Activated CD8-positive, alpha-beta memory T cell treated with anti-CD3 and anti-CD28 coated beads, Interleukin-2, amount 10 ng/mL, durations not matched to agents 7 days and 5 days (primary cell): ENCODE data around the gene SETD4. TPM values are rescaled to one million over a fixed set of nuclear protein-coding genes. Genes with fewer than 3 reads are reported as not detected.

Source experiments
- ATAC-seq: fragments of 150-1000 bp; cut with Tn5 transposase; one replicate; pipeline ENCODE4 v1.10.0; 2021; ENCODE audit warnings: moderate library complexity
- CTCF ChIA-PET: fragments of 350-600 bp; sonication (Branson Sonifier 250); formaldehyde crosslinking; loops from one replicate; lab custom pipeline; 2021; ENCODE audit warnings: antibody characterized with exemption; lab: Charles Lee
- DNase-seq: peaks from one replicate; pipeline ENCODE4 v3.0.0-alpha.2; 2020
- H3K27ac Mint-ChIP-seq: one replicate; pipeline ENCODE4 v1.8.0; 2021; ENCODE audit warnings: mild to moderate bottlenecking, mixed read lengths
- H3K27me3 Mint-ChIP-seq: one replicate; pipeline ENCODE4 v1.8.0; 2021; ENCODE audit warnings: mixed read lengths
- H3K36me3 Mint-ChIP-seq: one replicate; pipeline ENCODE4 v1.8.0; 2021; ENCODE audit warnings: mild to moderate bottlenecking, mixed read lengths
- H3K4me1 Mint-ChIP-seq: one replicate; pipeline ENCODE4 v1.8.0; 2021; ENCODE audit warnings: mixed read lengths
- H3K4me3 Mint-ChIP-seq: one replicate; pipeline ENCODE4 v1.8.0; 2021; ENCODE audit warnings: mild to moderate bottlenecking, moderate library complexity, mixed read lengths
- H3K9me3 Mint-ChIP-seq: one replicate; pipeline ENCODE4 v1.8.0; 2022; ENCODE audit warnings: low read depth, mixed read lengths
- total RNA-seq, 2 experiments: library from RNA; stranded (reverse); gene quantifications; one replicate each; pipeline ENCODE4 v1.2.3, GENCODE V29; 2021

SETD4 gene
- total RNA-seq, 2 experiments from 2014 or later, result 17.9 to 20.9 TPM

DNA sequence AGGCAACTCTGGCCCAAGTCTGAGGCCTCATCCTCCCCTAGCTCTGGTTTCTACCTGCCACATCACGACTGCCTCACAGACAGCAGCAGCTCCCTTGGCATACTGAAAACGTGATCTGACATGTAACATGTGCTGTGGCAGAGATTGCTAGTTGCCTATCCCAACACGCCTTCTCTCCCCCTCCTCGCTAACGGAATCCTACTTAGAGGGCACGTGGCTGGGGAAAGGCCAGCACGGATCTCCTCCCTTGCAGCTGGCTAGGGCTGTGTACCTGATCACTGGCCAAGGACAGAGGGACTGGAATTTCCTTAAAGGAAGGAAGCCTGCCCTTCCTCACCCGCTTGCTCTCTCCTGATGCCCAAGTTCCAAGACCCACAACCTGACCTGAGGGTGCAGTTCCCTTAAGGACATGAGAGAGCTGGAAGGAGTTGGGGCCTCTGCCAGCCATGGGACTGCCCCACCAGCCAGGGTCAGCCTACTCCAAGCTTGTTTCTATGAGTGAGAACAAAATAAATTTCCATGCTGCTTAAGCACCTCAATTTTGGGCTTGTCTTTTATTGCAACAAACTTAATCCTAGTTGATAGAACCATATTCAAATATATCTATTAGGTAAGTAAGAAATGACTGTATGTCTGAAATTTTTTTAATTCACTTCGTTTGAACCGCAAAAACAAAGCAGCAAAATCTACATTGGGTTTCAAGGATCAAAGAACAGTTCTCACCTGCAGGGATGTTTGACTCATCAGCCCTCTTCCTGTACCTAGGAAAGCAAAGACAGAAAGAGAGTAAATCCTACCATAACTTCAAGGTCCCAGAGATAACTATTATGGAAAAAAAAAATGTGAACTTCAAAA lies 7.2 kb downstream of the SETD4 start:
- DNase-seq, result no peak
- no peak for ATAC-seq
- Mint-ChIP-seq H3K4me1 (peaks cover 15% of the 10 kb centered on the region), H3K4me3 (no peak overlapping the region), H3K27ac (no peak overlapping the region), H3K36me3 (peaks cover 61% of the 10 kb centered on the region), H3K27me3 (no peaks in the 10 kb centered on the region), H3K9me3 (no peaks in the 10 kb centered on the region)
- CTCF ChIA-PET, result interaction anchor here (1.1 to 1.2 kb wide), 2 partner anchors 11 to 25 kb away, joined by 3 to 4 read pairs; no protein-coding TSS in a partner anchor

DNA sequence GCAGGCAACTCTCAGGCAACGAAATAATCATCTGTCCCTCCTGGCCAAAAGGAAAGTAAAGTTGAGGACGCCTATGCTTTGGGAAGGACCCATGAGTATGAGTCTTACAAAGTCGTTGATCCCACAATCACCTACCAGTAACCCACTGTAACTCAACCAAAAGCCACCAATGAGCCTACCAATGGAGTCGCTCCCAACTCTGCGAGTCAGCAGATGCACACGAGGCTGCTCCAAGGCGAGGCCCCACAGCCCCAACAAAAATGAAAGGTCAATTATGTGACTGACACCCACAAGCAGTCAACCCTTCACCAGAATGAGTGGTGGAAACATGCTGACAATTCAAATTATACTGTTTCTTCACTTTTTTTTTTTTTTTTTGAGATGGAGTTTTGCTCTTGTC lies 12.0 kb downstream of the SETD4 start:
- no peak overlapping the region for H3K27ac Mint-ChIP-seq

DNA sequence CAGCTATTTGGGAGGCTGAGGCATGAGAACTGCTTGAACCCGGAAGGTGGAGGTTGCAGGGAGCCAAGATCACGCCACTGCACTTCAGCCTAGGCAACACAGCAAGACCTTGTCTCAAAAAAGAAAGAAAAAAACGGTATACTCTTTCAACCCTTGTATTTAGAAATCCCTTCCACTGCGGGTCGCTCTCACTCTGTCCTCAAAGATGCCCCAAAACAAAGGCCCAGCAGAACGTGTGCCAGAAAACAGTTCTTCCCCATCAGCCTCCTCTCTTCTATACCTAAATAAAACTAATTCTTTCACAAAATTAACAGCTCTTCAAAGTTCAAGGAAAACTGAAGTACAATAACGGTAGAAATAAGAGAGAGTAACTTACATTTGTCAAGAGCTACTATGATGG lies 13.2 kb downstream of the SETD4 start:
- Mint-ChIP-seq H3K4me1 (no peaks in the 10 kb centered on the region), H3K27me3 (no peaks in the 10 kb centered on the region), H3K4me3 (no peak overlapping the region), H3K9me3 (no peaks in the 10 kb centered on the region), H3K36me3 (peaks cover 52% of the 10 kb centered on the region), H3K27ac (no peak overlapping the region)
- CTCF ChIA-PET, result interaction anchor here (1.5 kb wide), 1 partner anchor 66 kb away, joined by 4 read pairs; no protein-coding TSS in a partner anchor
- DNase-seq, result no peak
- ATAC-seq, result no peak

More for the DNA sequence above, 12.0 kb downstream of the SETD4 start:
- Mint-ChIP-seq H3K36me3 (peaks cover 49% of the 10 kb centered on the region), H3K9me3 (no peaks in the 10 kb centered on the region), H3K4me3 (no peak overlapping the region), H3K27me3 (no peaks in the 10 kb centered on the region), H3K4me1 (peaks cover under 1% of the 10 kb centered on the region)
- DNase-seq (no peak), ATAC-seq (no peak)
- CTCF ChIA-PET, result interaction anchor here (1.5 kb wide), 1 partner anchor 65 kb away, joined by 4 read pairs; no protein-coding TSS in a partner anchor

DNA sequence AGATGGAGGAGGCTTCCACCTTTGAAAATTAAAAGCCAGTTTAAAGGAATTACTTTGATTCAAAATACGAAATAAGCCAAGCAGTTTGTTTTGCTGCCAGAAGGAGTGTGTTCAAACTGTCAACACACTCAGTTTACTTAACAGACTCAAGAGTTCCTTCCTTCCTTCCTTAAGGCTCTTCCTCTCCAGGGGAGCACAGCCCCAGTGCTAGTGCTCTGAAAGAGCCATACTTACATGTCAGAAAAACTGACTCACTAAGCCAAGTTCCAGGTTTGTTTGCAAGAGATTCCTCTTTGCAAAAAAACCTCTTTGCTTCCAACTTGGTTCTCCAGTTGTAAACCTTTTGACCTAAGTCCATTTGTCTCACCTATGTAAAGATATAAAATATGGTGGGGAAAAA lies 14.3 kb downstream of the SETD4 start:
- Mint-ChIP-seq H3K27me3 (no peaks in the 10 kb centered on the region), H3K36me3 (peaks cover 49% of the 10 kb centered on the region), H3K9me3 (no peaks in the 10 kb centered on the region), H3K27ac (no peak overlapping the region), H3K4me3 (no peak overlapping the region), H3K4me1 (no peaks in the 10 kb centered on the region)
- DNase-seq (no peak), ATAC-seq (no peak)
- CTCF ChIA-PET, result interaction anchor here (1.5 kb wide), 1 partner anchor 19 kb away, joined by 4 read pairs; no protein-coding TSS in a partner anchor

DNA sequence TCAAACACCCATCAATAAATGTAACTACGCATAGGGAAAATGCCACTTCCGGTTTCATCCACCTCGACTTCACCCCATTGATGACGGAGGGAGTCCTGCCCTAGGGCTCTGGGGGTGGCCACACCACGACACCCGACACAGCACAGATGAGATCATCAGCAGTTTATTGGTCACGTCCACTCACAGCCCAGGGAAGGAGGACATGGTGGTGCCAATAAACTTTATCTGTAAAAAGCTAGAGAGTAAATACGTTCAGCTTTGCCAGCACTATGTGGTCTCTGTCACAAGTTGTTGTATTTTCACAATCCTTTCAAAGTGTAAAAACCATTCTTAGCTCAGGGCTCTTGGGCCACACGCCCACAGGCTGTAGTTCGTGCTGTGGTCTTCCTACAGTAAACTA lies 16.3 kb downstream of the SETD4 start:
- DNase-seq, result no peak
- no peaks in the 10 kb centered on the region for H3K4me1 Mint-ChIP-seq
- ATAC-seq, result no peak
- H3K27ac Mint-ChIP-seq, result no peak overlapping the region
- peaks cover 38% of the 10 kb centered on the region for H3K36me3 Mint-ChIP-seq
- no peaks in the 10 kb centered on the region for H3K27me3 Mint-ChIP-seq
- H3K9me3 Mint-ChIP-seq, result no peaks in the 10 kb centered on the region
- H3K4me3 Mint-ChIP-seq, result no peak overlapping the region
- CTCF ChIA-PET, result no interaction called here

DNA sequence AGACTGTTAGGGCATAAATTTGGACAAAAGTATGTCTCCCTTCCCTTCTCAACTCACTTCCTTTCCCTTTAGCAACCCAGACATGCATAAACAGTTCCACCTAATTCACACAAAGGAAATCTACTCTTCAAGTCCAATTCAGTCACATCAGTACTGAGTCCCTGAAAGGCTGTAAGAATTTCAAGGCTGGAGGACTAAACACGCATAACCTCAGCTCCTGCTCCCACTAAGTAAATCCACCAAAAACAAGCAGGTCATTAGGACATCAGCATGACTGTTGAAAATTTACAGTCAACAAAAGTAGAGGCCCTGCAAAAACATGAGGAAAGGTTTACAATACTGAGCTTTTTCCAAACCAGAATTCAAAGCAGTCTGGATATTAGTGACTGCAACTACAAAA lies 18.4 kb downstream of the SETD4 start:
- no peaks in the 10 kb centered on the region for H3K4me1 Mint-ChIP-seq
- ATAC-seq (no peak), DNase-seq (no peak)
- H3K27me3 Mint-ChIP-seq, result no peaks in the 10 kb centered on the region
- CTCF ChIA-PET, result interaction anchor here (1.2 to 1.3 kb wide), 2 partner anchors 12 to 72 kb away, joined by 3 to 4 read pairs; no protein-coding TSS in a partner anchor
- no peaks in the 10 kb centered on the region for H3K9me3 Mint-ChIP-seq
- peaks cover 30% of the 10 kb centered on the region for H3K36me3 Mint-ChIP-seq
- H3K4me3 Mint-ChIP-seq, result no peak overlapping the region
- no peak overlapping the region for H3K27ac Mint-ChIP-seq

DNA sequence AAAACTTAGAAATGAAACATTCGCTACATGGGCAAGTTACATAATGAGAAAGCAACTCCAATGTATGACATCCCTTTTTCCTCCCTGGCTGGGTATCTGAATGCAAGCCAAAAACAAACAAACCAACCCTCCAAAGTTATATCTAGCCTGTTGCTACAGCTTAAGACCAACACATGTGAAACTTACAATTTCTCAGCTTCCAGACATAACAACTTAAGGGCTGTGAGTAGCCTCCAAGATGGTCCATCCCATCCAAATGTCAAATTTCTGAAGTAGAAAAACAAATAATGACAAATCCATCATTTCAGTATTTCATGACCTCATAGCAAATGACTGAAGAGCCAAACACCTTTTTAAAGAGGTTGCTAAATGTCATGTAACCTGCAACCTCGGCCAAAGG lies 19.9 kb downstream of the SETD4 start:
- no peaks in the 10 kb centered on the region for H3K4me1 Mint-ChIP-seq
- peaks cover 32% of the 10 kb centered on the region for H3K36me3 Mint-ChIP-seq
- ATAC-seq, result no peak
- DNase-seq, result no peak
- H3K27me3 Mint-ChIP-seq, result no peaks in the 10 kb centered on the region
- CTCF ChIA-PET, result interaction anchor here (1.1 kb wide), 1 partner anchor 12 kb away, joined by 5 read pairs; no protein-coding TSS in a partner anchor
- H3K27ac Mint-ChIP-seq, result no peak overlapping the region
- no peaks in the 10 kb centered on the region for H3K9me3 Mint-ChIP-seq
- no peak overlapping the region for H3K4me3 Mint-ChIP-seq

DNA sequence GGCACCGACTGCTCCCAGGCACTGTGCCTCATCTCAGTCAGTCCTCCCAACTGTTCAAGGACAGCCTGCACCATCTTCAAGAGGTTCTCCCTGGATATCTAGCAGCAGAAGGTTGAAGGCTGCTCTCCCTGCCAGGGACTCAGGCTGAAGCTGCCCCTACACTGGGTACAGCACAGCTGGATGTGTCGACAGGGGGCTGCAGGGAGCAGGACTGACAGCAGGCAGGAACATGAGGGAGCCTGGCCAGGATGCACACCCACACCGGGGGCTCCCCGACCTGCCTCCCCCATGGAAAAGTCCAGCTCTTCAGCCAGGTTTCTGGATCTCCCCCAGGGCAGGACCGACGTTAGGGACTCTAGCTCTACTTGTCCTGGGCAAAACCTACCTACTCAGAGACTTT lies 20.5 kb downstream of the SETD4 start:
- DNase-seq (no peak), ATAC-seq (no peak)
- Mint-ChIP-seq H3K4me3 (no peak overlapping the region), H3K4me1 (no peaks in the 10 kb centered on the region), H3K27ac (no peak overlapping the region), H3K27me3 (no peaks in the 10 kb centered on the region), H3K36me3 (peaks cover 29% of the 10 kb centered on the region), H3K9me3 (no peaks in the 10 kb centered on the region)
- CTCF ChIA-PET, result interaction anchor here (1.1 kb wide), 1 partner anchor 11 kb away, joined by 5 read pairs; no protein-coding TSS in a partner anchor

DNA sequence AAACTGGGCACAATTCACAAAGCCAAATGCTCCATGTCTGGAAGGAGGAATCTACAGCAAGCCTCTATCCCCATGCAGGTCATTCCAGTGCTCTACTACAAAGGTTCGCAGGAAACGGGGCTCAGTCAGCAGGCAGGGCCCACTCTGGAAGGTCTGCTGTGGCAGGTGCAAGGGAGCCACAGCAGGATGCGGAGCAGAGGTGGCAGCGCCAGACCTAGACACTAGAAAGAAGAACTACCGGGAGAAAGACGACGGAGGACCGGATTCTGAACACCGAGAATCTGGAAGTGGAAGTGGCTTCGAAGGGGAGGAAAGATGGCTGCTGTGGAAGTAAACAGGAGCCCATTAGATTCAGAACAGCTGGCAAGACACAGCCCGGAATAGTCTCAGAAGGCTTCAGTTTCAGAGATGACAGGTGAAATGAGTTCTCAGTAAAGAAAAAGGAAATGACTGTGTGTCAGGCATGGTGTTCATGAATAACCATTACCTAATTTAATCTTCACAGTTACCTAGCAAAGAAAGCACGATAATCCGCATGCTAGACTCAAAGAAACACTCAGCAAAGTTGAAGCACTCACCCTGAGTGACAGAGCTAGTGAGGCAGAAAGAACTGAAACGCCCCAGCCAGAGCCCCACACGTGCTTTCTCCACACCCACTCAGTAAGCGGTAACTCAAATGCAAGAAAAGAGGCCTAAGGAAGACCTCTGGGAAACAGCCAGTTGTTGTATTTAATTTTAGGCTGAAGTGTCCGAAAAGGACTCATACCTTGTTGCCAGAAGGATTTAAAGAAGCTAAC lies 21.4 kb downstream of the SETD4 start:
- Mint-ChIP-seq H3K4me1 (no peaks in the 10 kb centered on the region), H3K27ac (no peak overlapping the region)
- CTCF ChIA-PET, result no interaction called here

DNA sequence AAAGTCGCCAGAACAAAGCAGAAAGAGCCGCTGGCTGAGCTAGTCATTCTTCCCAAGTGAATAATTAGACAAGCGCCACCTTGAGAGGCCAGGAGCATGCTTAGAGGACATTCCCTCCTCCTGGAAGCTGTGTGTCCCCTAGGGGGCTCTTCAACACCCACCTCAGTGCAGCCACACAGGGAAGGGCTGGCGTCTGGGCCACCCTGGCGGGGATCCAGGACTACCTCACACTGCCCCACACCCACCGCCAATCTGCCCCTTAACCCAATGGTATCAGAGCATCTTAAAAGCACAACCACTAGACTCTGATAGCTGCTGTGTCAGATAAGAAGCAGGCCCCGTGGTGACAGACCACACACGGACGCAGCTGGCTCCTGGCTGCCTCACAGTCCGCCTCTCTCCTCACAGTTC lies 24.9 kb downstream of the SETD4 start:
- H3K4me1 Mint-ChIP-seq, result no peaks in the 10 kb centered on the region

More for the DNA sequence above, 21.4 kb downstream of the SETD4 start:
- peaks cover 23% of the 10 kb centered on the region for H3K36me3 Mint-ChIP-seq
- DNase-seq (no peak), ATAC-seq (no peak)
- H3K27me3 Mint-ChIP-seq, result no peaks in the 10 kb centered on the region
- no peak overlapping the region for H3K4me3 Mint-ChIP-seq
- H3K9me3 Mint-ChIP-seq, result no peaks in the 10 kb centered on the region

DNA sequence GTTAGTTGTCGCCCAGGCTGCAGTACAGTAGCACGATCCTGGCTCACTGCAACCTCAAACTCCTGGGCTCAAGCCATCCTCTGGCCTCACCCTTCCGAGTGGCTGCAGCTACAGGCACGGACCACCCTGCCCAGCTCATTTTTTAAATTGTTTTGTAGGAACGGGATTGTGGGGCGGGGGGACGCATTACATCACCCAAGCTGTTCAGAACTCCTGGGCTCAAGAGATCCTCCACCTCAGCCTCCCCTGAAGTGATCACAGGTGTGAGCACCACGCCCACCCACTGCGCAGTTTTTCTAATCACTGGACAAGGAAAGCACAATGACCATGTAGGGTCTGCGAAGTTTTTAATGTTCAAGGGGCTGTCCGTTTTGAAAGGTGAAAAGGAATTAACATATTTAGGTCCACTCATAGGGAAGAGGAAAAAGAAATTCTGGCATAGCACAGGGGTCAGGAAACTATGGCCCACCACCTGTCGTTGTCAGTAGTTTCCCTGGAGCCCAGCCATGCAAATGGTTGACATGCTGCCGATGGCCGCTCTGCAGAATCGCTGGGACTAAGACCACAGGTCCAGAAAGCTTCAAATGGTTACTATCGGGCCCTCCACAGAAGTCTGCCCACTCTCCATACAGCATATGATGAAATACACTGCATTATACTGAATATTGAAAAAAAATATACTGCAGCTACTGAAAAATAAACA lies 26.0 kb downstream of the SETD4 start:
- DNase-seq (no peak), ATAC-seq (no peak)
- CTCF ChIA-PET, result no interaction called here
- H3K9me3 Mint-ChIP-seq, result no peaks in the 10 kb centered on the region
- H3K4me3 Mint-ChIP-seq, result no peak overlapping the region
- H3K36me3 Mint-ChIP-seq, result peaks cover 14% of the 10 kb centered on the region
- no peak overlapping the region for H3K27ac Mint-ChIP-seq
- no peaks in the 10 kb centered on the region for H3K4me1 Mint-ChIP-seq
- H3K27me3 Mint-ChIP-seq, result no peaks in the 10 kb centered on the region

More for the DNA sequence above, 24.9 kb downstream of the SETD4 start:
- no peak overlapping the region for H3K27ac Mint-ChIP-seq
- no peak overlapping the region for H3K4me3 Mint-ChIP-seq
- ATAC-seq, result no peak
- H3K36me3 Mint-ChIP-seq, result peaks cover 17% of the 10 kb centered on the region
- DNase-seq, result no peak
- CTCF ChIA-PET, result no interaction called here
- H3K27me3 Mint-ChIP-seq, result no peaks in the 10 kb centered on the region
- H3K9me3 Mint-ChIP-seq, result no peaks in the 10 kb centered on the region

DNA sequence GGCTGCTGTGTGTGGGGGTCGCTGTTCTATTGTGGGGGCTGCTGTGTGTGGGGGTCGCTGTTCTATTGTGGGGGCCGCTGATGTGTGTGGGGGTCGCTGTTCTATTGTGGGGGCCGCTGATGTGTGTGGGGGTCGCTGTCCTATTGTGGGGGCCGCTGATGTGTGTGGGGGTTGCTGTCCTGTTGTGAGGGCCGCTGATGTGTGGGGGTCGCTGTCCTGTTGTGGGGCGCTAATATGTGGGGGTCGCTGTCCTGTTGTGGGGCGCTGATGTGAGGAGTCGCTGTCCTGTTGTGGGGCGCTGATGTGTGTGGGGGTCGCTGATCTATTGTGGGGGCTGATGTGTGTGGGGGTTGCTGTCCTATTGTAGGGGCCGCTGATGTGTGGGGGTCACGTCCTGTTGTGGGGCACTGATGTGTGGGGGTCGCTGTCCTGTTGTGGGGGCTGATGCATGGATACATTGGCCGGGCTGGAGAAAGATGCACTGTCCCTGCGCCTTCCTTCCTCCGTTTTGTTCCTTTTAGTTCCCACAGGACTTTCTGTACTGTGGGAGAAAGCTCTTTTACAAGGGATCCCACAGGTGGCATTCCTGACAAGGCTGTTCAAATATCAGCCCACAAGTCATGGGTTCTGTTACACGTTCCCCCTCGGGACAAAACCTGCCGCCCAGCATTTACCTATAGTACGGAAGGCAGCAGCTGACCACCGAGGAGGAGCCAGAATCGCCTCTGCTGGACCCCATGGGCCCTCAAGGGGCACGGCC lies 27.5 kb downstream of the SETD4 start:
- CTCF ChIA-PET, result no interaction called here
- no peak for DNase-seq
- H3K27me3 Mint-ChIP-seq, result no peaks in the 10 kb centered on the region
- H3K9me3 Mint-ChIP-seq, result no peaks in the 10 kb centered on the region
- no peak for ATAC-seq
- no peak overlapping the region for H3K27ac Mint-ChIP-seq
- peaks cover 5% of the 10 kb centered on the region for H3K4me1 Mint-ChIP-seq
- no peak overlapping the region for H3K4me3 Mint-ChIP-seq
- H3K36me3 Mint-ChIP-seq, result peaks cover 7% of the 10 kb centered on the region
